ENCODE data around the gene MRPS2.
"Not testable (repeated sequence)": the region's sequence is repeated elsewhere in the genome, so short reads cannot be mapped to it uniquely, and the experiment has no call there.

MRPS2 gene

GRCh38 chr9:135514342-135515082, 14.0 kb downstream of the MRPS2 start:
- DNase-seq (ENCODE audit: low spot score): no peak

DNA sequence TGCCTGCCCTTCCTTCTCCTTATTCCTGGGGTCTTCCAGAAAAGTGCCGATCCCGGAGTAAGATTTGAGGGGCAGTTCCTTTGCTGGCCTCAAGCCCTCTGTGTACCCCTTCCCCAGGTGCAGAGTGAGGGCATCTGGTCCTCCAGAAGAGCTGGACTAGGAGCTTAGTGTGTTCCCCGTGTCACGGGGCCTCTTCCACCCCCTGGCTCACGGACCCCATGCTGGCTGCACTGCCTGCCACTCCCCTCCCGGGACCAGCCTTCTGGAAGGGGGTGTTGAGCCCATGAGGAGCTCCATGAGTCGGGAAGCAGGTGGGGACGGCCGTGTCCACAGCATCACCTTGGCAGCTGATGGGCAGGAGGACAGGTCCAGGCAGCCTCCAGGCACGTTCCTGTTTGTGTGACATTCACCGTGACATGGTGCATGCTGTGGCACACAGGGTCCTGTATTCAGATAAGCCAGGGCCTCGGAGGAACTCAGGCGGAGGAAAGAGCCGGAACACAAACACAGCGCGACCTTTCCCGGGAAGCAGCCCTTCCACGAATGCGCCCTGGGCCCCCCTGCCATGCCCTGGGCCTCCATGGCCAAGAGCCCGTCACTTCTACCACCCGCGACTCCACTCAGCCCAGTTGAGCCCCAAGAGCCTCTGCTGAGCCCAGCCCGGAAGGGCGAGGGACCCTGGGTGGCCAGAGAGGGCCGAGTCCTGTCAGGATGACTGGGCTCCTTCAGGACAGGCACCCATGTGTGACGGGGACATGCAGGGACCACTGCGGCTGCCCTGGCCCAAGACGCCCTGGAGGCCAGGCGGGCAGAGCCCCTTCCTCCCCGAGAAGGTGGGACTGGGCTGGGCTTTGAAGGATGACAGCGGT, 14.8 kb downstream of the MRPS2 start:
- no peak for DNase-seq (ENCODE audit: low spot score)

DNA sequence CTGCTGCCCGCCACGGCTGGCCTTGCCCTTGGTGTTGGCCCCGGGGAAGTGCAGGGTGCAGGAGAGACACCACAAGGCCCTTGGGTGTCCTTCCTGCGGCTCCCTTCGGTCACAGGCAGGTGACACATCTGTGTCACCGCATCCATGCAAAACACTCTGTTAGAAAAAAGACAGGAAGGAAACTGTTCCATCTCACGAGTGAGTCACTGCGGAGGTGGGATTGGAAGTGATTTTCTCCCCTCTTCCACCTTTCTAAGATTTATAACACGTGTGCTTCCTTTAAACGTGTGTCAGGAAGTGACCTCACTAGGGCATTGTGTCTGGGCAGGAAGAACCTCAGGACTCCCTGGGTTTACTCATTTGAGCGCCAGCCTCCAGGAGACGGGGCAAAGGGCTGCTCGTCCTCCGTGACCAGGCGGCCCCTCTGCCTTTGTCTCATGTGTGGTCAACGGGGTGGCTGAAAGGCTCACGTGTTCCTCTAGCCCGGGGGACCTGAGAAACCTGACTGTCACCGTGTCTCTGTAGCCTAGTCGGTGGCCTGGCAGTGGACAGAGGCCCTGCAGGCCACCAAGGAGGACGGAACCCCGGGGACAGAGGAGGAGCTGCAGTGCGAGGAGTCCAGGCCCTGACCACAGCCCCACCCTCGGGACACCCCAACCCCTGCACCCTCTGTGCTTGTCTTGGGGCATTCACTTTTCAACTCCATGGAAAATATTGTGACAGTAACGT, 15.8 kb downstream of the MRPS2 start:
- no peak for DNase-seq (ENCODE audit: low spot score)

DNA sequence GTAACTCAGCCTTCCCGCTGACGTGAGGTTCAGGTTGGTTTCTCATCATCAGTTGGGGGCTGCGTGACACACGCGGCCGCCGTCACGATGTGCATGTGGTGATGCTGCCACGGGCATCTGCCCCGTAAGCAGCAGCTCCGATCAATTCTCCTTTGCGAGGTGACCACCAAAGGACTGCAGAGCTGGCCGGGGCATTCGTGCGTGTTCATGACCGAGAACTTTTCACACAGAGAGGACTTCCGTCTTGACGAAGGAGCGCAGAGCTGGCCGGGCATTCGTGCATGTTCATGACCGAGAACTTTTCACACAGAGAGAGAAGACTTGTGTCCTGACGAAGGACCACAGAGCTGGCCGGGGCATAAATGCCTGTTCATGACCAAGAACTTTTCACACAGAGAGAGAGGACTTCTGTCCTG, 16.9 kb downstream of the MRPS2 start:
- no peak for DNase-seq (ENCODE audit: low spot score)

GRCh38 chr9:135519179-135519971, 18.9 kb downstream of the MRPS2 start:
- DNase-seq (ENCODE audit: low spot score): no peak

GRCh38 chr9:135520916-135521607, 20.6 kb downstream of the MRPS2 start, which contains the start of gene LCN1:
LCN1 (plus strand) TSS chr9:135521440; CDS start chr9:135521498, 58 bp downstream.
- no peak for DNase-seq (ENCODE audit: low spot score)

DNA sequence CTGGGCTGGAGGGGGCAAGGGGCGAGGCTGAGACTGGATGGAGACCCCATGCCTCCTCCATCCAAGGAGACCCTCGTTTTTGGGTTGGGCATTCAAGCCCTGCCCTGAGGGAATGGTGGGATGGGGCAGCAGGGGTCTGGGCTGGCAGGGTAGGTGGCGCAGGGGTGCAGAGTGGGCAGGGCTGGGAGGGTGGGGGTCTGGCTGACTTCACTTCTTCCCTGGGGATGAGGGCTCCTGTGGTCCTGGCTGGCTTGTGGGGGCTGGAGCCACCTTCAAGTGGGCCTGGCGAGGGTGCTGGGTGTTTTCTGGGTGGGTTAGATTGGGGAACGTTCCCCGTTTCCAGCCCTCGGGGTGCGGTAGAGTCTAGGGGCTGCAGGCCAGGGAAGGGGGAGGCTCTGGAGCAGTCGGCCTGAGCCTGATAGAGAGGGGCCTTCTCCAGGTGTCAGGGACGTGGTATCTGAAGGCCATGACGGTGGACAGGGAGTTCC, 21.2 kb downstream of the MRPS2 start:
- DNase-seq (ENCODE audit: low spot score): no peak

GRCh38 chr9:135522137-135522877, 21.8 kb downstream of the MRPS2 start:
- no peak for DNase-seq (ENCODE audit: low spot score)

DNA sequence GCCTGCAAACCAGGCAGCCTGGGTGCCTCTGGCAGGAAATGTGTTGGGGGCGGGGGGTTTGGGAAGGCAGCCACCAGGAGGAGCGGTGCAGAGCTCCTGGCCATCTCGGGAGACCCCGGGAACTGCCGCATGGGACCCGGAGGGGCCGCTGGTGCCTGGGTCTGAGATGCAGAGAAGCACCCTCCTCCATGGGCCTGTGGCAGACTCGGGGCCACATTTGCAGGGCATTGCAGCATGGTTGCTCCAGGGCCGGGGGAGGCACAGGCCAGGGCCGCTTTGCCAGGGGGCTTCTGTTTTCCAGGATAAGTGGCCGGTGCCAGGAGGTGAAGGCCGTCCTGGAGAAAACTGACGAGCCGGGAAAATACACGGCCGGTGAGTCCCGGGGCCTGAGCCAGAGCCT, 22.4 kb downstream of the MRPS2 start:
- no peak for DNase-seq (ENCODE audit: low spot score)

GRCh38 chr9:135523521-135524129, 23.1 kb downstream of the MRPS2 start:
- DNase-seq (ENCODE audit: low spot score): no peak

DNA sequence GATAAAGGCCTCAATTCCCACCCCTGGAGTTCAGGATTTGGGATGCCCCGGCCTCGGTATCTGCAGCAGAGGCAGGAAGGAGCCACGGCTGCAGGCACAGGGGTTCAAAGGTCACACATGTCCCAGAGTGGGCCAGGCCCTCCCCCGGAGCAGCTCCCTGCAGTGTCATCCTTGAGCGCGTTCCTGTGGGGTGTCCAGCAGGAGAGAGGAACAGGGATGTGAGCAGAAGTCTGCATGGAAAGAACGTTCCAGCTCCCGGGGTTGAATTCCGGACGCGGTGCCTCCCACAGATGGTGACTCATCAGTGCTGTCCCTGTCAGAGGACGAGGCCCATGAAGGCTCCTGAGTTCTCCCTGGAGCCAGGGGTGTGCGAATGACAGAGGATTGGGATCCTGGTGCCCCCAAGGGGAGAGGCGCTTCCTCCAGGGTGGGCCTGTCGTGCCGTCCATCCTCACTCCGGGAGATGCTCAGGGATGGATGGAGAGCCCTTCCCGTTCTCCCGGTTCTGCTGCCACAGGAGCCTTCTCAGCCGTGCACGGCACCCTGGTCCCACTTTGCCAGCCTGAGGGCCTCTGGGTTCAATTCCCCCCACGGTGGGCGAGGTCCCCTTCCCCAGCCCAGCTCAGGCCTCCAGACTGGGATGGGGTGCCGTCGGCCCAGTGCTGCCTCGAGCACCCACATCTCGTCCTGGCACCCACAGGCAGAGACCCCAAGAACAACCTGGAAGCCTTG, 23.8 kb downstream of the MRPS2 start:
- no peak for DNase-seq (ENCODE audit: low spot score)

DNA sequence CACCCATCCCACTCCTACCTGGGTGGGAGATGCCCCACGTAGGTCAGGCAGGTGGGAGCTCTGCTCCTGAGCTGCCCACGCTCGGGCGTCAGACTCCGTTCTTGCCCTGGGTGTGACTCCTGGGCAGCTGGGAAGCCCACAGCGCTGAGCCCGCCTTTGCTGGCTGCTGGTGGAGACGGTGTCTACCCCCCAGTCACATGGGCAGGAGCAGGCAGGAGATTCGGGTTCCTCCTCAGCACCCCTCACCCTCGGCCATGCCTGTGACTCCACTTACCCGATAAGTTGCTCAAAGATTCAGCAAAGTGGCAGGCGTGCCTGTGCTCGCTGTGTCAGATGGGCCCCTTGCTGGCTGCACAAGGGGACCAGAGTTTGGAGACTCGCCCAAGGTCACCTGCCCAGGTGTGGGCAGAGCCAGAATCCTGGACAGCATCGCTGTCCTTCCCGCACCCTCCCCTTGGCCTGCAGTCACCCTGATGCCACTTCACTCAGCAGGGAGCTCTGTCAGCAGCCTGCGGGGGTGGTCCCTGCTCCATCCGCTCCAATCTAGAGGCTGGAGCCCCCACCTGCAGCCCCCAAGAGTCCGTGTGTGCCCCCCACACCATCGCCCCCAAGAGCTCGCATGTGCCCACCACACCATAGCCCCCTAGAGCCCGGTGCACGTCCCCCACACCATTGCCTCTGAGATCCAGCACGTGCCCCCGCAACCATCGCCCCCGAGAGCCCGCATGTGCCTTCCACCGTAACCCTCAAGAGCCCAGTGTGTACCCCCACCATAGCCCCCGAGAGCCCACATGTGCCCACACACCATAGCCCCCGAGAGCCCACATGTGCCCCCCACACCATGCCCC, 25.0 kb downstream of the MRPS2 start:
- no peak for DNase-seq (ENCODE audit: low spot score)

GRCh38 chr9:135526089-135526729, 25.7 kb downstream of the MRPS2 start:
- DNase-seq (ENCODE audit: low spot score): no peak

DNA sequence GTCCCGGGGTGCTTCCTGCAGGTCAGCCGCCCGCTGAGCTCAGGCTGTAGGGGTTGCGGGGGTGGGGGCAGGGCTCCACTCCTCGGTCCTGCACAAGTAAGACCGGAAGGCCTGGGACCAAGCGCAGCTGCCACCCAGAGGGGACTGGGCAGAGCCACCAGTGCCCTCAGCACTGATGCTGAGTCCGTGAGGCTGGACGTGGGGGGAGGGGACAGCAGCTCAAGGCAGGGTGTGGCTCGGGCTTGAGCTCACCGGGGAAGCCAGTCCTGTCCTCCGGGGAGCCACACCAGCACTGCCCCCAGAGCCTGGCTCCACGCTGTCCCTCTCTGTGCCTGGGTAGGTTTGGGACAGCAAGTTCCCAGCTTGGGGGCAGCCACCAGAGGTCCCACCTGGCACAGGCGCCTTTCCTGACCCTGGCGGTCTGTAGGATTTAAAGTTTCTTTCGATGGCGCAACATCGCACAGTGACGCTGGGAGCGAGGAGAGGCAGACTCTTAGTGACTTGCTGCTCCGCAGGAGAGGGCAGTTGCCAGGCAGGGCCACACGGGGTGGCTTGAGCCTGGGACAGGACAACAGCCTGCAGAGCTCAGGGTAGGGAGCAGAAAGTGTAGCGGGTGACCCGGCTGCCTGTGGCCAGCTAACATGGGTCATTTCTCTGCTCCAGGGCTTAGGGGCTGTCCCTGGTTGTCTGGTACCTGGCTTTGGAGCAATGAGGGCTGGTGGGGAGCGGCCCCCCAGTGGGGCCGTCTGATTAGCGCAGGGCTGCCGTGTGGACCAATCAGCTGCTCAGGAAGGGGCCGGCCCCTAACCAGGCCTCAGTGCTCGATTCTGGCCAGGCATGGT, 26.5 kb downstream of the MRPS2 start:
- no peak for DNase-seq (ENCODE audit: low spot score)

DNA sequence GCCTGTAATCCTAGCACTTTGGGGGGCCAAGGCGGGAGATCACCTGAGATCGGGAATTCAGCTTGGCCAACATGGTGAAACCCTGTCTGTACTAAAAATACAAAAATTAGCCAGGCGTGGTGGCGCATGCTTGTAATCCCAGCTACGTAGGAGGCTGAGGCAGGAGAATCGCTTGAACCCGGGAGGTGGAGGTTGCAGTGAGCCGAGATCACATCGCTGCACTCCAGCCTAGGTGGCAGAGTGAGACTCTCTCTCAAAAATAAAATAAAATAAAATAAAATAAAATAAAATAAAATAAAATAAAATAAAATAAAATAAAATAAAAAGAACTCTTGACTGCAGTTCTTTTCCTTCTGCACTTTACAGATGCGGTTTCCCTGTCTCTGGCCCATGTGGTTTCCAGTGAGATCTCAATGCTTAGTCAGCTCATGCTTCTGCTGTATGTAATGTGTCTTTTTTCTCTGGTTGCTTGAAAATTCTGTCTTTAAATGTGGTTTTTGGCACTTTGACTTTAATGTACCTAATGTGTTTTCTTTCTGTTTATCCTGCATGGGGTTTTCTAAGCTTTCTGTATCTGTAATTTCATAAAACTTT, 28.5 kb downstream of the MRPS2 start:
- DNase-seq (ENCODE audit: low spot score): not testable (repeated sequence)

DNA sequence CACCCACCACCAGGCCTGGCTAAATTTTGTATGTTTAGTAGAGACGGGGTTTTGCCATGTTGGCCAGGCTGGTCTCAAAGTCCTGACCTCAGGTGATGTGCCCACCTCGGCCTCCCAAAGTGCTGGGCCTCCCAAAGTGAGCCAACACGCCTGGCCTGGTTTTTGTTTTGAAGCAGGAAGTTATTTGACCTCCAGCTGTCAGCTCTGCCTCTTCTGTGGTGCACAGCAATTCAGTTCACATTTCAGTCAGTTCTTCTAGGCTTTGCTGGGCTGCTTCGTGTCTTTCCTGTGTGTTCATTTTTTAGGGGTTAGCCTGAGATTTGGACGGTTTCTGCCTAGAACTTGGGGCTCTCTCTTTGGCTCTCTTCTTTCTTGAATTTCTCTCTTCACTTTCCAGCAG, 29.7 kb downstream of the MRPS2 start:
- DNase-seq (ENCODE audit: low spot score): no peak

Data from Ammon's horn (tissue), 1 donor.